Germinal center (tissue), 1 donor: ENCODE data around the gene LAMA2.

Source experiments
- DNase-seq: peaks from one replicate; pipeline ENCODE4 v3.0.0; 2012; ENCODE audit warnings: mixed read lengths, low spot score

LAMA2 gene

DNA sequence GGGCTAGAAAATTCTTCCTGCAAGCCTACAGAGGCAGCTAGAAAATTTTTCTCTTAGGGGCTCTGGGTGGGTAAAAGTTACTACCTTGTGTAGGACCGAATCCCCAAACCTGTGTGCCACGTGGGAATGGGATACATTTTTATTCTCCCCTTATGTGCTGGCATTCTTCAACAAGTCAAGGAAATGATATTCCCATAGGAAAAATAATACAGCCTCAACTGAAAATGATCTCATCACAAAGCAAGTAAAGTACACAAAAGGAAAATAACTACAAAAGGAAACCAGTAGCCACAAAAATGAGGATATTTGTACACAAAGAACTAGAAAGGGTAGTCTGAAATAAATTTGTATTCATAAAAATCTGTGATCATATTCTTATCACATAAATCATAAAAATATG is 298.1 kb downstream of the LAMA2 start:
- DNase-seq, result no peak

GRCh38 chr6:129183187-129183591 is 300.3 kb downstream of the LAMA2 start:
- no peak for DNase-seq

DNA sequence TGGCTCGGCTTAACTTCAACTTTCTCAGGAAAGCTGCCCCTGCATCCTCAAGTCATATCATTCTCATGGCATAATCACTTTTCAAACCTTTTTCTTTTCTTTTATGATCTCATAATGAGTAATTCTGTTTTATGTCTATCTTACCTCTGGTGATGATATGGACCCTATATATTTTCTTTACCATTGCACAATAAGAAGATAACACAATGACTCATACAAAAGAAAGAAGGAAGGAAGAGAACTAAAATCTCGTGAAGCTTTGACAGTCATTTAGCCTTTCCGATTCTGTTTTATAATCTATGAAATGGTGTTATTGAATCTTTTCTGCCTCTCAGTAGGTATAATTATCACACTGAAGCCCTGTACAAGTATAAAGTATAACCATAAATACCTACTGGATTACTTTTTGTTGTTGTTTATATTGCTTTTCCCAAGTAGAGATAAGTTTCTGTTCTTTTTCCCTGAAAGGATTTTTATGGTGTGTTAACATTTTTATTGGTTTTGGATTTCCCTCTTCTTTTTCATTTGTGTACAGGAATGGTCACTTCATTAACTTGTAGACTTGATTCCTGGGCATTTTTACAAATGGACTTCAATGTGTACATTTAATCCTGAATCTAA is 300.9 kb downstream of the LAMA2 start:
- no peak for DNase-seq

DNA sequence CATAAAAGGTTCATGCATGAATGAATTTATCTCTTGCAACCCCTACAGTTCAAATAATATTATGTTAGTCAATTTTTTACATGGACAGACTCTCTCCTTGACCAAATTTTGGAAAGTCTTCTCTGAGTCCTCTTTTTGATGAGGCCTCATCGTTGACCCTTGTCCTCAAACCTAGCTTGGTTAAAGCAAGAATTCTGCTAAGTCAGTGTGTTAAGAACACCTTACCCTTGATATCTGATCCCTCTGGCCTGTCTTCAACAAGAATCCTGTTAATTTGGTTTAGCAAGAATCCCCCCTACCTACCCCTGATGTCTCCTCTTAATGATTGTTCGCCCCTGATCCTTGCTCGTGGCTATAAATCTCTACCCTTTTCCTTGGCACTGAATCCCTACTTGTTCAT is 301.4 kb downstream of the LAMA2 start:
- no peak for DNase-seq

DNA sequence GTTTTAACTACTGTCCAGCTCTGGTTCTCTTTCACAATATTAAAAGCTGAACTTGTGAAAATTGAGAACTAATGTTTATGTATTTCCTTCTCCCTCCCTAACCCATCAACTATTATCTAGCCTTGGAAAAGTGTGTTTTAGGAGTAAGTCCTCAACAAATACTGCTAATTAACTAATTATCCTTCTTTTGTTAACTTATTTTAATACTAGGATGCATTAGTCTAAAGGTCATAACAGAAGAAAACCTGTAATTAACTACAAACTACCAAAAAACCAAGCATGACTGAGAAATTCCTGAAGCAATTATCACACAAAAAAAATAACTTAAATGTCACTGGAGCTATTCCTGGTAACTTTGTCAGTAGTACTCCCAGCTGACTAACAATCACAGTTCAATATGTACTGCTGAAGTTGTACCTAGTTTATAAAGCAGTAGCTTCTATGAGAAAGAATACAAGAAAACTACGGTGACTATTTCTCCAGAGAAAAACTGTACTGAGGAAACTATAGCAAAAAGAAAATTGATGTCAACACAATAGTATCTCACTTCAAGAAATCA is 301.9 kb downstream of the LAMA2 start:
- DNase-seq, result no peak

GRCh38 chr6:129186988-129187387 is 304.1 kb downstream of the LAMA2 start:
- no peak for DNase-seq

- DNase-seq, result no peak
These were observed 305.4 kb downstream of the LAMA2 start for GRCh38 chr6:129188306-129188705.

- DNase-seq, result no peak
These were observed 305.9 kb downstream of the LAMA2 start for GRCh38 chr6:129188795-129189194.

DNA sequence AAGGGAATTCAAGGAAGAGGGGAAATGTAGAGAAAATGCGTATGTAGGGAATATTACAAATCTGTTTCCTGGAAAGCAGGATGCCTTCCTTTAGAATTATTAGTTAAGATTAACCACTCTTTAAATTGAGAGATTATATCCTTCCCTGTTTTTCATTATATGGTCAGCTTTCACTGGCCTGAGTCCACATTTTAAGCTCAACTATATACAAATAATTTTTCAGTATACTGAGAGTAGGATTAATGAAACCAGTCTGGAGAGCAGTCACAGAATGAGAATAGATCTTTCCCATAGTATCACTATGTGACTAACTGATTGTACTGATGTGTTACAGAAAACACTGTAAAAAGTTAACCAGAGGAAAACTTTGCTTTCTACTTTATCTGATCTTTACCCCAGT is 306.3 kb downstream of the LAMA2 start:
- no peak for DNase-seq

DNA sequence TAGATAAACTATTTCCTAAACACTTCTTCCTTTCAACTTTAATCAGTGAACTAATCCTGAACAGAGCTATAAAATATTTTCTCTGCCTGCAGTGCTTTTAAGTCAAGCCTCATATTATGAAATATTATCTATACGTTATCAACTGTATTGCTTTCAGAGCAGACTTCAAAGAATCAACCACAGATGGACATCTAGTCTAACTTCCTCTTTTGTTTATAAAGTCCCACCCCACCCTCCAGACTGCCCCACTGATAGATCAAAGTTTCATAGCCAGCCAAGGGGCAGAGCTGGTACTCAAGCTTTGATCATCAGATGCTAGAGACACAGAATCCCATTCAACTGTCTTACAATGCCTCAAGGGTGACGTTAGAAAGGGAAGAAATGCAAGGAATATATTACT is 308.3 kb downstream of the LAMA2 start:
- no peak for DNase-seq

DNA sequence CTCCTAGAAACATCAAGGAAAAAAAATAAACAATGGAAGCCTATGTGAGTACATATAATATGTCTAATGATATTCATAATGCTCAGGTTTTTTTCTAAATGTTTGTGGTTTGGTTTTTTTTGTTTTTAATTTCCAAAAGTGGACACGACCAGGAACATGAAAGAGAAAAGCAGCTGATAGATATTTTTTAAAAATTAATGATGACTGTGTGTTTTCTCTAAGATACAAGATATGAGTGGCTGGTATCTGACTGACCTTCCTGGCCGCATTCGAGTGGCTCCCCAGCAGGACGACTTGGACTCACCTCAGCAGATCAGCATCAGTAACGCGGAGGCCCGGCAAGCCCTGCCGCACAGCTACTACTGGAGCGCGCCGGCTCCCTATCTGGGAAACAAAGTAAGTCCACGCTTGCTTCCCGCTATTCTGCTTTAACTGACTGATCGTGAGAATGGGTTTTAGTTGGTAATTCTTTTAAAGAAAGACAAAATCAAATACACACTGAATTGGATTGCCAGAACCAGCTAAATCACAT is 309.6 kb downstream of the LAMA2 start:
- no peak for DNase-seq

DNA sequence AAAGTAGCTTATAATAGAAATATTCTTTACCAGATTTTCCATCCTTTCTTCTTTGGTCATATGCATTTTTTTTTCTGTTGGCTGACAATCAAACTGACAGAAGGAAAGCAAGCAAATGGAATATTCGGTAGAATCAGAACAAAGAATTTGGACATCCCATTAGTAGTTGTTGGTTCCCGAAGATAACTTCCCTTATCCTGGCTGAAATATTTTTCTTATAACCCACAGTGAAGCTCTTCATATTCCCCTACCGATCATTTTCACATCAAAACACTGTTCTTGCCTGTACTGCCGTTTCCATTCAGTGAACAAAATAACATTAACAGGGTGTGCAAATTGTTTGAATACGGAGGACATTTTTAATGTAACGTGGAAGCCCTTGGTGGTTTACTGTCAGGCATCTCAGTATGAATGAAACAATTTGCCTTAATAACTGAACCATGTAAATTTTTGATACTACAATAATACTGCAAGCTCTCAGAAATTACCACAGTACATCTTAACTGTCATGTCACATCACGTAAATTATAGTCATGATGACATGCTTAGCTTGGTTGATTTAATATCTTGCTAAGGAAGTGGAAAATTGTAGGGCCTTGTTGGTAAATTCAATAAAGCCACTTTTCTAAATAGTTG is 311.5 kb downstream of the LAMA2 start:
- DNase-seq, result no peak

DNA sequence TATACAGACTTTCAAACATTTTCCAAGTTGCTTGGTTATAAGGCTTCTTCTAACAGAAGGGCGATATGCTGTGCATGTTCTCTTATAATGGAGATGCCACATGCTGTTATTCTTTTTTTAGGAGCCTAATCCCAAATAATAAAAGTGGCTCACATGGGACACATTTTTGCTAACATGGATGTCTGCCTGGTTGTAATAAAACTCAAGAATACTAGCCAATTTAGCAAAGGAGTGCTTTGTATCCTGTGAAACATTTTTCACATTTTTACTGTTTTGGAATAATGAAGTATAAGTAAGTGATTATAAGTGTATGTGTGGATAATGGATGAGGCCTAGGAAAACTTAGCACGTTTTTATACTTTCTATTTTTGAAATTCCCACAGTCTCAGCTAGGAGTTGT is 312.2 kb downstream of the LAMA2 start:
- DNase-seq, result no peak

- DNase-seq, result no peak
These were observed 312.7 kb downstream of the LAMA2 start for GRCh38 chr6:129195643-129196042.

DNA sequence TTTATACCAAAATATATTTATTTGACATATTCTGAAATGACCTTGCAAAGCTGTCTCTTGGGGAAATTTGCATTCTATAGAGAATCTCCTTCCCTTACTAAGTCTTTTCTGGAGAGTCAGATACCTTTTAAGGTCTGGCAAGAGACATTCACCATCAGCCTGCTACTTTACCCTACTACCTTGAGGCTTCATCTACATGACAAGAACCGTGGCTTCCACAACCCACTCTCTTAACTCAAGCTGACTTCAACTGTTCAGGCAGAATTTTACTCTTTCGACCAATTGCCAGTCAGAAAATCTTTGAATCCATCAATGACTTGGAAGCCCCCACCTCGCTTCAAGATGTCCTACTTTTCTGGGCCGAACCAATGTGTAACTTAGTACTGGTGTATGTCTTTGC is 314.2 kb downstream of the LAMA2 start:
- DNase-seq, result no peak

GRCh38 chr6:129200151-129200550 is 317.2 kb downstream of the LAMA2 start:
- DNase-seq, result no peak

- DNase-seq, result no peak
These were observed 320.4 kb downstream of the LAMA2 start for GRCh38 chr6:129203190-129203900.

DNA sequence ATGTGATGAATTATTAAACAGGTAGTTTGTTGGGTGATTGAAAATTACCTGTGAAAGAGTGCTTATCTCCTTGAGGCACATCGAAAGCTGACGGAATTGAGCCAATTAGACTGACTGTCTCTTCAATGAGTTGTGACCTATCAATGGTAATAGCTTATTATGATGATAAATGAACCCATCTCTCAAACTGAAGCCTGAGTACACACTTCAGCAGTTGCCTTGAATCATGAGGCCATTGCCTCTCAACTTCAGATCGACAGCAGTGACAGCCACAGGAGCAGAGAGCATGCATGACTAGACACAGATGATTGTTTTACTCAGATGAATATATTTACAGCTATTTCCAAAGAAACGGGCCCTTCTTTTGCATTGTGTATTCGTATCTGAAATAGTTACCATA is 323.9 kb downstream of the LAMA2 start:
- no peak for DNase-seq

DNA sequence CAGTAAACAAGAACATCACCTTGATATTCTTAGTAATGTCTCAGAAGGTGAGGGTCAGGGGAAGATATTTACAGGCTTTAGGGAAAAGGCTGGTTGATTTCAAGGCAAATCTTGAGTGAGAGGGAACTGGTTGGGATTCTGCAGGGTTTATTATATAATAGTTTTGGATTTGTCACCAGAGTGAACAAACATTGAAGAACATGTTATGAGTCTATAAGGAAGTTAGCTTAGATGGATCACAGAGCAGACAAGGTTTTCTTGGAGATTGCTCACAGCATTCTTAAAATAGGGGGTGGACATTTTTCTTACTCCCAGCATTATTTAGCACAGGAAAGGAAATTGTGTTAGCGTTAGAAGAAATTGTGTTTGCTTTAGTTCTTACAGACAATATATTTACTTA is 324.9 kb downstream of the LAMA2 start:
- no peak for DNase-seq

GRCh38 chr6:129208415-129209034 is 325.6 kb downstream of the LAMA2 start:
- no peak for DNase-seq

- DNase-seq, result no peak
These were observed 326.4 kb downstream of the LAMA2 start for GRCh38 chr6:129209355-129209754.

DNA sequence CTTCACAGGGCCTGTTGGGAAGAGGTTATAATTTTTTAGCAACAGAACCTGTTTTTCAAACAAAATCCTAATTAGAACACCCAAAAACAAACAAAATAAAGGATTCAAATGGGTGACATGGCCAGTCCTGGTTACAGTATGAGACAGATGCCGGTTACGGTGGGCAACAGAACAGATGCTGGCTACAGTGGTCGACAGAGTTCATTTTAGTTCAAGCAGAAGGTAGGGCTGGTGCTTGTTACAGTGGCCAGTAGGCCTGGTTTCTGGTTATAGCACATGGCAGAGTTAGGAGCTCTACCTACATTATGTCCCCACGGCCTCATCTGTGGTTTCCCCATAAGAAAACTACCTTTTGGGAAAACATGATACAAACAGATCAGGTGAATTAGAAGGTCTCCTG is 327.7 kb downstream of the LAMA2 start:
- no peak for DNase-seq

GRCh38 chr6:129211626-129212025 is 328.7 kb downstream of the LAMA2 start:
- no peak for DNase-seq
